Ureter (tissue), 1 donor: ENCODE measurements around the gene SPTBN4. TPM values are rescaled to one million over a fixed set of nuclear protein-coding genes. Genes with fewer than 3 reads are reported as not detected.
"Not testable (repeated sequence)": the region's sequence is repeated elsewhere in the genome, so short reads cannot be mapped to it uniquely, and the experiment has no call there.

Experiments used
- DNase-seq: peaks from one replicate; pipeline ENCODE4 v3.0.0-alpha.2; 2020; ENCODE audit warnings: low spot score
- total RNA-seq: library from RNA; stranded (reverse); gene quantifications from one replicate; pipeline ENCODE4 v1.2.4, GENCODE V29; 2023
- donor health status: DM: yes; HTN: yes; CAD: no.

SPTBN4 gene
- total RNA-seq, 1 donor from 2014 or later: 2.6 TPM

- DNase-seq: peak; percentile 91
Observed at GRCh38 chr19:40464059-40465024, 2.5 kb upstream of the SPTBN4 start.

- no peak for DNase-seq
Observed at GRCh38 chr19:40465025-40465556, 1.7 kb upstream of the SPTBN4 start.

- peak; percentile 99 for DNase-seq
Observed at GRCh38 chr19:40465557-40466218, 1.1 kb upstream of the SPTBN4 start, which contains the start of gene BLVRB. Gene BLVRB, minus strand, starts transcription at chr19:40465745. Its CDS starts 57 bp downstream, at chr19:40465688.

GRCh38 chr19:40466219-40466984 is 399 bp upstream of the SPTBN4 start:
- no peak for DNase-seq

- DNase-seq: no peak
Observed at GRCh38 chr19:40469011-40469410, 2.2 kb downstream of the SPTBN4 start.

GRCh38 chr19:40471111-40471510 is 4.3 kb downstream of the SPTBN4 start:
- DNase-seq: no peak

- no peak for DNase-seq
Observed at GRCh38 chr19:40472516-40472915, 5.7 kb downstream of the SPTBN4 start.

GRCh38 chr19:40474737-40475136 is 7.9 kb downstream of the SPTBN4 start:
- DNase-seq: no peak

- DNase-seq: not testable (repeated sequence)
Observed at GRCh38 chr19:40475878-40476644, 9.3 kb downstream of the SPTBN4 start.

GRCh38 chr19:40486017-40486416 is 19.2 kb downstream of the SPTBN4 start:
- no peak for DNase-seq

GRCh38 chr19:40489882-40490230 is 23.1 kb downstream of the SPTBN4 start:
- DNase-seq: no peak

GRCh38 chr19:40492274-40492673 is 25.5 kb downstream of the SPTBN4 start:
- DNase-seq: no peak

GRCh38 chr19:40493778-40494177 is 27.0 kb downstream of the SPTBN4 start:
- DNase-seq: no peak

- no peak for DNase-seq
Observed at GRCh38 chr19:40494191-40494838, 27.5 kb downstream of the SPTBN4 start.

GRCh38 chr19:40497214-40497613 is 30.4 kb downstream of the SPTBN4 start:
- no peak for DNase-seq

GRCh38 chr19:40499320-40499719 is 32.5 kb downstream of the SPTBN4 start:
- no peak for DNase-seq

- not testable (repeated sequence) for DNase-seq
Observed at GRCh38 chr19:40500678-40501530, 34.1 kb downstream of the SPTBN4 start.

- DNase-seq: no peak
Observed at GRCh38 chr19:40501599-40501998, 34.8 kb downstream of the SPTBN4 start.

- DNase-seq: no peak
Observed at GRCh38 chr19:40502081-40502480, 35.3 kb downstream of the SPTBN4 start.
